ENCODE data around the gene ZNF211. TPM values are rescaled to one million over a fixed set of nuclear protein-coding genes. Genes with fewer than 3 reads are reported as not detected.

Gene ZNF211
- 10.5 and 13.5 TPM in 2 replicates for total RNA-seq

GRCh38 chr19:57632987-57633831 lies at the start of gene ZNF211:
Gene ZNF211, plus strand, starts transcription at chr19:57633168. Its CDS starts 179 bp downstream, at chr19:57633347.

GRCh38 chr19:57583521-57584416 lies 49.2 kb upstream of the ZNF211 start, which contains the start of gene ZIK1:
Gene ZIK1, plus strand, starts transcription at chr19:57584145. Its CDS starts 212 bp downstream, at chr19:57584357.

GRCh38 chr19:57599761-57600383 lies 33.1 kb upstream of the ZNF211 start, which contains the start of gene ZNF530:
Gene ZNF530, plus strand, starts transcription at chr19:57599885. Its CDS starts 4,461 bp downstream, at chr19:57604346.

GRCh38 chr19:57613941-57614743 lies 18.8 kb upstream of the ZNF211 start, which contains the start of gene ZNF134:
Gene ZNF134, plus strand, starts transcription at chr19:57614242. Its CDS starts 5,227 bp downstream, at chr19:57619469.

GRCh38 chr19:57668635-57669034 lies 35.7 kb downstream of the ZNF211 start, which contains the start of gene ZSCAN4:
Gene ZSCAN4, plus strand, starts transcription at chr19:57668935. Its CDS starts 7,211 bp downstream, at chr19:57676146.

Other genes starting within 250 kb of the ZNF211 start
- gene ZNF548, start 243.3 kb upstream of the ZNF211 start, total RNA-seq: 17.3 and 38.6 TPM in 2 replicates
- 9.8 and 9.9 TPM in 2 replicates for gene ZNF17, start 222.0 kb upstream of the ZNF211 start, total RNA-seq
- gene ZNF749, start 197.8 kb upstream of the ZNF211 start, total RNA-seq: 7.0 and 9.8 TPM in 2 replicates
- gene VN1R1, start 176.0 kb upstream of the ZNF211 start, total RNA-seq: 0.38 and 1.4 TPM in 2 replicates
- gene ZNF772, start 155.6 kb upstream of the ZNF211 start, total RNA-seq: 21.5 and 33.3 TPM in 2 replicates
- gene ZNF419, start 145.4 kb upstream of the ZNF211 start, total RNA-seq: 10.7 and 23.1 TPM in 2 replicates
- 24.0 and 44.5 TPM in 2 replicates for gene ZNF773, start 133.2 kb upstream of the ZNF211 start, total RNA-seq
- gene ZNF549, start 105.8 kb upstream of the ZNF211 start, total RNA-seq: 6.5 TPM in 2 replicates
- gene ZNF550, start 73.3 kb upstream of the ZNF211 start, total RNA-seq: 6.9 and 7.9 TPM in 2 replicates
- 6.5 and 6.7 TPM in 2 replicates for gene ZNF416, start 54.3 kb upstream of the ZNF211 start, total RNA-seq
- gene ZIK1, start 49.0 kb upstream of the ZNF211 start, total RNA-seq: 9.2 and 10.1 TPM in 2 replicates
- 2.8 and 8.2 TPM in 2 replicates for gene ZNF530, start 33.3 kb upstream of the ZNF211 start, total RNA-seq
- 21.1 and 30.7 TPM in 2 replicates for gene ZNF134, start 18.9 kb upstream of the ZNF211 start, total RNA-seq
- not detected in 2 replicates for gene ZSCAN4, start 35.8 kb downstream of the ZNF211 start, total RNA-seq
- 5.1 and 12.1 TPM in 2 replicates for gene ZNF551, start 48.8 kb downstream of the ZNF211 start, total RNA-seq
- gene ZNF154, start 76.0 kb downstream of the ZNF211 start, total RNA-seq: 3.1 and 5.1 TPM in 2 replicates
- 10.4 and 12.1 TPM in 2 replicates for gene ZNF671, start 94.5 kb downstream of the ZNF211 start, total RNA-seq
- 9.0 and 10.2 TPM in 2 replicates for gene ZNF776, start 113.6 kb downstream of the ZNF211 start, total RNA-seq
- gene ZNF586, start 136.5 kb downstream of the ZNF211 start, total RNA-seq: 18.2 and 29.9 TPM in 2 replicates
- 4.2 and 4.4 TPM in 2 replicates for gene ZNF552, start 181.7 kb downstream of the ZNF211 start, total RNA-seq
- gene ZNF587B, start 197.1 kb downstream of the ZNF211 start, total RNA-seq: 18.6 and 44.9 TPM in 2 replicates
- gene ZNF587, start 216.7 kb downstream of the ZNF211 start, total RNA-seq: 24.9 and 35.0 TPM in 2 replicates